ENCODE data around the gene CCAR1. TPM values are rescaled to one million over a fixed set of nuclear protein-coding genes. Genes with fewer than 3 reads are reported as not detected.

The CCAR1 gene

Small RNA genes lying within 50 kb of the gene (small RNA-seq; reads per million reads assigned to genes)
- gene MIR1254-1 (ENCODE audit: insufficient read depth) (not detected), gene RF00019 (ENCODE audit: insufficient read depth) (not detected)
